Measurements from ENCODE around the gene FBXW8.

The FBXW8 gene

GRCh38 chr12:117025481-117026151 lies 114.9 kb downstream of the FBXW8 start:
- DNase-seq = peak; percentile 47

GRCh38 chr12:117026343-117026742 lies 115.6 kb downstream of the FBXW8 start:
- no peak for DNase-seq

- DNase-seq = no peak
These were observed 116.1 kb downstream of the FBXW8 start for GRCh38 chr12:117026921-117027250.

GRCh38 chr12:117027251-117028086 lies 116.7 kb downstream of the FBXW8 start:
- DNase-seq = no peak

- no peak for DNase-seq
These were observed 117.5 kb downstream of the FBXW8 start for GRCh38 chr12:117028254-117028653.

- DNase-seq = no peak
These were observed 119.6 kb downstream of the FBXW8 start for GRCh38 chr12:117030187-117030900.

GRCh38 chr12:117031843-117032592 lies 121.3 kb downstream of the FBXW8 start:
- DNase-seq = no peak

GRCh38 chr12:117032593-117033381 lies 122.0 kb downstream of the FBXW8 start:
- no peak for DNase-seq

GRCh38 chr12:117033382-117034221 lies 122.9 kb downstream of the FBXW8 start:
- no peak for DNase-seq

GRCh38 chr12:117034249-117034648 lies 123.5 kb downstream of the FBXW8 start:
- DNase-seq = no peak

- no peak for DNase-seq
These were observed 124.0 kb downstream of the FBXW8 start for GRCh38 chr12:117034701-117035151.

- DNase-seq = no peak
These were observed 124.5 kb downstream of the FBXW8 start for GRCh38 chr12:117035287-117035686.

- DNase-seq = no peak
These were observed 125.3 kb downstream of the FBXW8 start for GRCh38 chr12:117036046-117036445.

- no peak for DNase-seq
These were observed 125.8 kb downstream of the FBXW8 start for GRCh38 chr12:117036547-117036946.

GRCh38 chr12:117037289-117038022 lies 126.7 kb downstream of the FBXW8 start:
- no peak for DNase-seq

- DNase-seq = no peak
These were observed 127.4 kb downstream of the FBXW8 start for GRCh38 chr12:117038023-117038680.

- DNase-seq = no peak
These were observed 128.2 kb downstream of the FBXW8 start for GRCh38 chr12:117038919-117039318.

GRCh38 chr12:117039891-117040309 lies 129.2 kb downstream of the FBXW8 start:
- DNase-seq = no peak

GRCh38 chr12:117040496-117040895 lies 129.7 kb downstream of the FBXW8 start:
- DNase-seq = no peak

- no peak for DNase-seq
These were observed 131.0 kb downstream of the FBXW8 start for GRCh38 chr12:117041798-117042170.
